Kidney epithelial cell (primary cell): ENCODE measurements around the gene KRR1. TPM values are rescaled to one million over a fixed set of nuclear protein-coding genes. Genes with fewer than 3 reads are reported as not detected.

Source experiments
- DNase-seq: peaks from one replicate; pipeline ENCODE4 v3.0.0-alpha.2; 2010; ENCODE audit warnings: low read depth
- H3K27me3 ChIP-seq: 2 replicates; pipeline ENCODE4 v1.6.0; 2011; ENCODE audit warnings: low read length; ENCODE audit not compliant: control insufficient read depth, insufficient read depth
- H3K36me3 ChIP-seq: 2 replicates; pipeline ENCODE4 v1.5.1; 2011; ENCODE audit warnings: low read length; ENCODE audit not compliant: control insufficient read depth, insufficient read depth
- H3K4me3 ChIP-seq: 2 replicates; pipeline ENCODE4 v1.5.1; 2011; ENCODE audit warnings: low read depth, mild to moderate bottlenecking, control low read depth, low read length
- CTCF ChIP-seq: IDR thresholded peaks from 2 replicates; pipeline ENCODE4 v1.5.1; 2011; ENCODE audit warnings: mild to moderate bottlenecking, moderate library complexity, low read length, control low read depth, inconsistent platforms; ENCODE audit not compliant: insufficient read depth, poor library complexity, severe bottlenecking
- total RNA-seq: library from RNA; depleted of rRNA; stranded (reverse); fragments of >200 nt; gene quantifications from 2 replicates; pipeline ENCODE4 v1.2.3, GENCODE V29; 2015

The KRR1 gene
- total RNA-seq, 1 donor from 2014 or later, result 31.2 TPM

DNA sequence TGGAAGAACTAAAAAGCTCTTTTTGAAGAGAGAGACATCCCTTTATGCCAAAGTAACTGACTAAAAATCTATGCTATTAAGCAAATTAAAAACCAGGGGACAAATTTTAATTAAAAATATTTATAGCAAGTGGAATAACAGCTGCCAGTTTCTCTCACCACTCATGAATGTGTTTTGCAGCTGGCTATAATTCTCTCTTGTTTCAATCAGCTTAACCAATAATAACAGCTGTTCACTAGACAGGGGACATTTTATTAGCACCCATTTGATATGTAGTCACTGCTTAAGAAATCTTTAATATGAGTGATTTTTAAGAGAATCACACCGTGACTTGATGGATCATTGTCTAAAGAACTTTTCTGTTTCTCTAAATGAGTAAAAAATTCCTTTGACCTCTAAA is 34.2 kb upstream of the KRR1 start:
- no peaks in the 10 kb centered on the region for H3K27me3 ChIP-seq
- TF ChIP-seq CTCF, result no peak
- no peak for DNase-seq
- H3K4me3 ChIP-seq, result no peak overlapping the region
- H3K36me3 ChIP-seq, result no peaks in the 10 kb centered on the region

- no peak for TF ChIP-seq CTCF
- H3K36me3 ChIP-seq, result no peaks in the 10 kb centered on the region
- DNase-seq, result no peak
- H3K4me3 ChIP-seq, result no peak overlapping the region
- no peaks in the 10 kb centered on the region for H3K27me3 ChIP-seq
Measured at GRCh38 chr12:75543529-75543928, 32.1 kb upstream of the KRR1 start.

DNA sequence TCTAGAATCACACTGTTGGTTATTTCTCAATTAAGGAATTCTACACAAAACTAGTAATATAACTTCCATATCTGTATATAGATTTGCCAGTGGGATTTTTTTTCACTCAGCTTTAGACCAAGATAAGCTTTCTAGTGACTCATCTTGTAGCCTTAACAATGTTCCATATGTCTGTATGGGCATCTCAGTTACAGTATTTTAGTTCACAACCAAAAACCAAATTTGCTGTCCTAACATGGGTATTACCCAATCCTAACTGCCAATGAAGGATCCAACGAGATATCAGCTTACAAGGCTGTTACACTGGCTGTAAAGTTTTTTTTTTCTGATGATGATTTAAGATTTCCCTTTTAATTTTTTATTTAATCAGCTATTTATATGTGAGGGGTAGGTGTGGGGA is 31.5 kb upstream of the KRR1 start:
- Histone ChIP-seq H3K27me3 (no peaks in the 10 kb centered on the region), H3K36me3 (no peaks in the 10 kb centered on the region), H3K4me3 (no peak overlapping the region)
- no peak for TF ChIP-seq CTCF
- DNase-seq, result no peak

GRCh38 chr12:75539889-75540288 is 28.5 kb upstream of the KRR1 start:
- no peak overlapping the region for H3K4me3 ChIP-seq

DNA sequence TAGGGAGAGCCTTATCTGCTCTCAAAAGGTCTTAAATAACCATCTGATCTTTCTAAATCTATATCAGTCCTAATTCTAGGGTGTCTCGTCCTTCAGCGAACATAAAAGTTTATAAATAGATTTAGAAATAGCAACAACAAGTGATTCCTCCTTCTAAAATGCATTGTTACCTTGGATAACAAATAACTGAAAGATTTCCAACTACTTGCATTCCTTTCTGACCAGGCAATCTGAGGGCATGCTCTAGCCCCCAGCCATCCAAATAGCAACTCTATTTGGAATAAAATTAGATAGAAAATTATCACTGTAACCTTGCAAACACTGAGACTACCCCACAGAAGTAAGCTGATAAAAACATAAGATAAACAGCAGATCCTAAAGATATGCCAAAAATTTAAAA is 21.8 kb upstream of the KRR1 start:
- H3K27me3 ChIP-seq, result no peaks in the 10 kb centered on the region
- no peak for TF ChIP-seq CTCF
- no peak overlapping the region for H3K4me3 ChIP-seq
- DNase-seq, result no peak
- H3K36me3 ChIP-seq, result no peaks in the 10 kb centered on the region

More at GRCh38 chr12:75539889-75540288, 28.5 kb upstream of the KRR1 start:
- Histone ChIP-seq H3K36me3 (no peaks in the 10 kb centered on the region), H3K27me3 (no peaks in the 10 kb centered on the region)
- no peak for DNase-seq
- TF ChIP-seq CTCF, result no peak

GRCh38 chr12:75529826-75530225 is 18.4 kb upstream of the KRR1 start:
- DNase-seq, result no peak
- TF ChIP-seq CTCF, result no peak
- Histone ChIP-seq H3K27me3 (no peaks in the 10 kb centered on the region), H3K4me3 (no peak overlapping the region), H3K36me3 (no peaks in the 10 kb centered on the region)
